Smooth muscle cell (in vitro differentiated cells): ENCODE data around the gene CALD1. TPM values are rescaled to one million over a fixed set of nuclear protein-coding genes. Genes with fewer than 3 reads are reported as not detected.

Experiments
- DNase-seq: peaks from one replicate; lab custom pipeline; 2025; ENCODE audit not compliant: unreplicated experiment; lab: John Stamatoyannopoulos, UW
- H2AFZ ChIP-seq: fragments of 200-600 bp; sonication (generic); 2 replicates; pipeline ENCODE4 v1.6.0; 2016; ENCODE audit warnings: antibody characterized with exemption, low read depth, mild to moderate bottlenecking
- H3F3A ChIP-seq: fragments of 200-600 bp; sonication (generic); 2 replicates; pipeline ENCODE4 v1.6.0; 2017; ENCODE audit warnings: antibody characterized with exemption, low read depth
- H3K27ac ChIP-seq: fragments of 200-600 bp; sonication (generic); 2 replicates; pipeline ENCODE4 v1.5.1; 2016; ENCODE audit warnings: low read depth, mild to moderate bottlenecking
- H3K27me3 ChIP-seq: fragments of 200-600 bp; sonication (generic); 2 replicates; pipeline ENCODE4 v1.6.1; 2016; ENCODE audit warnings: low read depth, mild to moderate bottlenecking
- H3K36me3 ChIP-seq: fragments of 200-600 bp; sonication (generic); 2 replicates; pipeline ENCODE4 v1.5.1; 2016; ENCODE audit warnings: low read depth
- H3K4me1 ChIP-seq: fragments of 200-600 bp; sonication (generic); 2 replicates; pipeline ENCODE4 v1.5.1; 2016; ENCODE audit warnings: low read depth
- H3K4me2 ChIP-seq: fragments of 200-600 bp; sonication (generic); 2 replicates; pipeline ENCODE4 v1.6.0; 2016; ENCODE audit warnings: mild to moderate bottlenecking
- H3K4me3 ChIP-seq: fragments of 200-600 bp; sonication (generic); 2 replicates; pipeline ENCODE4 v1.5.1; 2016; ENCODE audit warnings: mild to moderate bottlenecking
- H3K79me2 ChIP-seq: fragments of 200-600 bp; sonication (generic); 2 replicates; pipeline ENCODE4 v1.6.0; 2016; ENCODE audit warnings: low read depth, mild to moderate bottlenecking
- H3K9ac ChIP-seq: fragments of 200-600 bp; sonication (generic); 2 replicates; pipeline ENCODE4 v1.6.0; 2016; ENCODE audit warnings: low read depth
- H3K9me3 ChIP-seq: fragments of 200-600 bp; sonication (generic); replicated peaks from 2 replicates; pipeline ENCODE4 v1.5.1; 2016; ENCODE audit warnings: low read depth
- H4K20me1 ChIP-seq: fragments of 200-600 bp; sonication (generic); 2 replicates; pipeline ENCODE4 v1.6.0; 2016; ENCODE audit warnings: low read depth
- CTCF ChIP-seq: fragments of 200-600 bp; sonication (generic); IDR thresholded peaks from 2 replicates; pipeline ENCODE4 v1.5.1; 2017; ENCODE audit warnings: borderline replicate concordance, mild to moderate bottlenecking, antibody characterized with exemption; ENCODE audit not compliant: insufficient read depth, poor library complexity, severe bottlenecking
- WGBS: methylation state at CpG from one replicate; pipeline ENCODE4 v1.1.7; 2016; ENCODE audit warnings: low lambda C conversion rate; 5-methylcytosine and 5-hydroxymethylcytosine counted together
- polyA plus RNA-seq: library from polyadenylated mRNA; unstranded; fragments of >200 nt; fragmentation: Nextera tagmentation; extraction: Ambion mirVana; gene quantifications from 2 replicates; pipeline ENCODE4 v1.2.1, GENCODE V29; 2016
- total RNA-seq: library from RNA; depleted of rRNA; stranded (reverse); fragments of >200 nt; gene quantifications from 2 replicates; pipeline ENCODE4 v1.2.3, GENCODE V29; 2014

CALD1 gene
- total and polyA plus RNA-seq, 2 experiments from 2014 or later, result 948 to 1,552 TPM

GRCh38 chr7:134935701-134936100 is 156.3 kb downstream of the CALD1 start:
- Histone ChIP-seq H3K79me2 (peaks cover 44% of the 10 kb centered on the region), H3K4me3 (no peak overlapping the region), H3K27ac (peak overlapping the region; percentile 97), H3K9ac (peak overlapping the region; percentile 22), H2AFZ (no peak overlapping the region), H3K4me1 (peaks cover 13% of the 10 kb centered on the region), H3K9me3 (no peaks in the 10 kb centered on the region), H4K20me1 (peaks cover 28% of the 10 kb centered on the region), H3K36me3 (peaks cover 28% of the 10 kb centered on the region), H3F3A (peaks cover 68% of the 10 kb centered on the region), H3K4me2 (peak overlapping the region; percentile 20), H3K27me3 (no peaks in the 10 kb centered on the region)
- no peak for DNase-seq
- TF ChIP-seq CTCF, result no peak
- 79% methylated on average over 2 of the region's 2 CpGs for WGBS

- Histone ChIP-seq H2AFZ (no peak overlapping the region), H3K4me3 (no peak overlapping the region), H3K27me3 (no peaks in the 10 kb centered on the region), H3K27ac (peak overlapping the region; percentile 97), H3K9ac (no peak overlapping the region), H3K79me2 (peaks cover 36% of the 10 kb centered on the region), H4K20me1 (peaks cover 15% of the 10 kb centered on the region), H3K4me2 (peak overlapping the region; percentile 20), H3K9me3 (no peaks in the 10 kb centered on the region), H3K36me3 (peaks cover 21% of the 10 kb centered on the region), H3F3A (peaks cover 67% of the 10 kb centered on the region), H3K4me1 (peaks cover 26% of the 10 kb centered on the region)
- DNase-seq, result no peak
- TF ChIP-seq CTCF, result no peak
- 24% methylated on average over 3 of the region's 3 CpGs for WGBS
Measured at GRCh38 chr7:134936893-134937510, 157.6 kb downstream of the CALD1 start.

- Histone ChIP-seq H4K20me1 (peaks cover 6% of the 10 kb centered on the region), H3K9me3 (no peaks in the 10 kb centered on the region), H3K27ac (peak overlapping the region; percentile 97), H3K79me2 (peaks cover 37% of the 10 kb centered on the region), H3K4me1 (peaks cover 27% of the 10 kb centered on the region), H3K4me2 (no peak overlapping the region), H3K9ac (no peak overlapping the region), H3K4me3 (no peak overlapping the region), H3K36me3 (peaks cover 25% of the 10 kb centered on the region), H3K27me3 (no peaks in the 10 kb centered on the region), H3F3A (peaks cover 71% of the 10 kb centered on the region), H2AFZ (no peak overlapping the region)
- no peak for TF ChIP-seq CTCF
- 46% methylated on average over 4 of the region's 4 CpGs for WGBS
- no peak for DNase-seq
Measured at GRCh38 chr7:134938141-134938540, 158.7 kb downstream of the CALD1 start.

- peaks cover 2% of the 10 kb centered on the region for H4K20me1 ChIP-seq
- DNase-seq, result no peak
- peaks cover 18% of the 10 kb centered on the region for H3K36me3 ChIP-seq
- peaks cover 43% of the 10 kb centered on the region for H3K79me2 ChIP-seq
- H3K9ac ChIP-seq, result no peak overlapping the region
- H3K9me3 ChIP-seq, result no peaks in the 10 kb centered on the region
- no peak overlapping the region for H3K4me2 ChIP-seq
- H3K27ac ChIP-seq, result peak overlapping the region; percentile 97
- H3K4me3 ChIP-seq, result no peak overlapping the region
- no peaks in the 10 kb centered on the region for H3K27me3 ChIP-seq
- no peak overlapping the region for H2AFZ ChIP-seq
- no peak for TF ChIP-seq CTCF
- H3F3A ChIP-seq, result peaks cover 70% of the 10 kb centered on the region
- peaks cover 27% of the 10 kb centered on the region for H3K4me1 ChIP-seq
- WGBS, result 79% methylated on average over 4 of the region's 4 CpGs
Measured at GRCh38 chr7:134939136-134939535, 159.7 kb downstream of the CALD1 start.
